ENCODE results near the gene TMEM87B.
"Not testable (repeated sequence)": the region's sequence is repeated elsewhere in the genome, so short reads cannot be mapped to it uniquely, and the experiment has no call there.

The TMEM87B gene

DNA sequence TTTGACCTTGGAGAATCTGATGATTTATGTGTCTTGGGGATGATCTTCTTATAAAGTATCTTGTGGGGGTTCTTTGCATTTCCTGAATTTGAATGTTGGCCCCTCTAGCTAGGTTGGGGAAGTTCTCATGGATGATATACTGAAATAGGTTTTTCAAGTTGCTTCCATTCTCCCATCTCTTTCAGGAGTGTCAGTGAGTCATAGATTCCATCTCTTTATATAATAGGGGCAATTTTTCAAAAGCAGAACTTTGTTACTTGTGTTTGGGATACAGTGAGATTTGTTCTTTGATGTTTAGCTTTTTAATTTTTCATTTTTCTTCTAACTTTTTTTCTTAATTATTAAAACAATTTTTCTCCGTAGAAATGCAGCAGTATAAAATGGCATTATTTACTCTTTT is 19.4 kb downstream of the TMEM87B start:
- DNase-seq: no peak

GRCh38 chr2:112075490-112076260 is 20.6 kb downstream of the TMEM87B start:
- no peak for DNase-seq

GRCh38 chr2:112077814-112078213 is 22.7 kb downstream of the TMEM87B start:
- no peak for DNase-seq

DNA sequence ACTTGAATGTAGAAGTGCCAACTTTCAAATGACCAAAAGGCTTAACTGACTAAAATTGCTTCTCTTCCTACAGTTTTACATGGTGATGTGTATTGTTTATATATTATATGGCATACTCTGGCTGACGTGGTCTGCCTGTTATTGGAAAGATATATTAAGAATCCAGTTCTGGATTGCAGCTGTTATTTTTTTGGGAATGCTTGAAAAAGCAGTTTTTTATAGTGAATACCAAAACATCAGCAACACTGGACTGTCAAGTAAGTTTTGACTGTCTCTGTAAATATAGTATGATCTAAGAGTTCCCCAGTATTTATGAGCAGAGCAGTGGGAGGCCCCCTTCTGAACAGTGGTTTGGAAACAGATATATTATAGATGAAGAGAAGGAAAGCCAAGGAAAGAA is 26.2 kb downstream of the TMEM87B start:
- DNase-seq: no peak

DNA sequence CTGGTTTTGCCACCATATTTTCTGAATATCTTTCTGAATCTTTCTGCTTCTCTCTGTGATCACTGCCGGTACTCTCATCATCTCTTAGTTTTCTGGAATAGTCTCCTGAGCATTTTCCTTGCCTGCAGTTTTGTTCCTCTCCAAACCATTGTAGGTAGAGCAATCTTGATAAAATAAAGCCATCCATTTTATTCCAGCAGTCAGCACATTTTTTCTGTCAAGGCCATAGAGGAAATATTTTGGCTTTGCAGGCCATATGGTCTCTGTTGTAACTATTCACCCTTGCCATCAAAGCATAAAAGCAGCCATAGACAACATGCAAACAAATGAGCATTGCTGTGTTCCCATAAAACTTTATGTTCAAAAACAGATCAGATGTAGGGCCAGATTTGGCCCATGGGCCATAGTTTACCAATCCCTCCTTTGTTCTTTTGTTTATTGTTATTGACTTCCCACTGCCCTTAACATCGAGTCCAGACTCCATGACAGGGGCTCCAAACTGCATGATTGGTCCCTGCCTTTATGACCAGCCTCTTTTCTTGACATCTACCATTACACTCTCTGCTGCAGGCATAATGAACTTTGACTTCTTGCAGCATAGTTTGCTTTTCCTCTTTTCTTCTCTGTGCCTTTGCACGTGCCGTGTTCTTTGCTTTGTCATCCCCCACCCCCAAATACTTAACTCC is 29.8 kb downstream of the TMEM87B start:
- no peak for DNase-seq

DNA sequence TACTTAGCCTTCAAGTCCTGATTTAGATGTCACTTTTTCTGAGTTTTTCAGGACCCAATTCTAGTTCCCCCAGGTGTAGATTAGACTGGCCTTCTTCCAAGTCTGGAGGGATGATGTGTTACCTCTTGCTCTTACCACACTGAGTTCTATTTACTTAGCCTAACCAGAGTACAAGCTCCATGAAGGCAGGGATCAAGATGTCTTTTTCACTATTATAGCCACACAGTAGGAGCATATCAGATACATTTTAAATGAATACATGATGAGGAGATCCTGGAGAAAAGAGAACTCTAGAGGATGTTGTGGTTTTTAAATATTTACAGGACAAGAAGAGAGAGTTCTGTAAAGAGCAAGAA is 30.3 kb downstream of the TMEM87B start:
- DNase-seq: no peak

GRCh38 chr2:112085916-112086669 is 31.0 kb downstream of the TMEM87B start:
- no peak for DNase-seq

DNA sequence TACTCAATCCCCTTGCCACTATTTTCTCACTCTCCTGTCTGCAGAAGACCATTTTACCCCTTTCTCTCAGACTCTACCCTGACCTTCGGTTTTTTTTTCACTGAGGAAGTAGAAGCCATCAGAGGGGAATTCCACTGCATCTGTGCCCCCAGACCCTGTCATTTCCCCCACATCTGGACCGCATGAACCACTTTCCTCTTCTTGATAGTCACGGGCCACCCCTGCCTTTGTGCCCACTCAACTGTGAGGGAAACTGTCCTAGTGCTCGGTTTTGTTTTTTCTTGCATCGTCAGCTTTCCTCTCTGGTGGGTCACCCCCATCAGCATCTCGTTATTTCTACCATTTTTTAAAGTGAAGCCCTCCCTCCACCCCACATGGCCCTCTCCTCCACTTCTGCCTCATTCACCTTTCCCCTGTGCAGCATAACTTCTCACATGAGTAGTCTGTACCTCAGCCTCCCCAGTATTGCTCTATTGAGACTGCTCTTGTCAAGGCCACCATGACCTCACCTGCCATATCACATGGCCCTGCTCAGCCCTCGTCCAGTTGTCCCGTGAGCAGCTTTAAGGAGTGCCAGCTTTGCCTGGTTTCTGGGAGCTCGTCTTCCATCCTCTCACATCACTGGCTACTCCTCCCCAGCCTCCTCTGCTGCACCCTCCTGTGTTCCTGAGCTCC is 32.4 kb downstream of the TMEM87B start:
- DNase-seq: no peak

DNA sequence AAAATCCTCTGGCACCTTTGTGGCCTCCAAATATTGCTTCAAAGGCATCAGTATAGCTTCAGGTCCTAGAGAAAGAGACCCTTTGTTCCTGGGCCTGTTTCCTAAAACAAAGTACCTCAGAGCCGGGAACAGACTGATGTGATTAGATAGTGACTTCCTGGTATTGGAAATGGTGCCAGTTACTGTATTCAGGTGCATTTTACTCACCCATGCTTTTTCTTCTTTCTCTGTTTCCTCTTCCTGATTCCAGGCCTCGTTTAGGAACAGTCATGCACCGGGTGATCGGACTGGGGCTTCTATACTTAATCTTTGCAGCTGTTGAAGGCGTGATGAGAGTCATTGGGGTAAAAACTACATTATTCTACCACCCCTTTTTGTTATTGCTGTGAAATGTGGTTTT is 34.3 kb downstream of the TMEM87B start:
- no peak for DNase-seq

- no peak for DNase-seq
These were observed 37.4 kb downstream of the TMEM87B start for GRCh38 chr2:112092286-112093041.

GRCh38 chr2:112093216-112093615 is 38.1 kb downstream of the TMEM87B start:
- DNase-seq: no peak

- DNase-seq: no peak
These were observed 40.6 kb downstream of the TMEM87B start for GRCh38 chr2:112095681-112096080.

DNA sequence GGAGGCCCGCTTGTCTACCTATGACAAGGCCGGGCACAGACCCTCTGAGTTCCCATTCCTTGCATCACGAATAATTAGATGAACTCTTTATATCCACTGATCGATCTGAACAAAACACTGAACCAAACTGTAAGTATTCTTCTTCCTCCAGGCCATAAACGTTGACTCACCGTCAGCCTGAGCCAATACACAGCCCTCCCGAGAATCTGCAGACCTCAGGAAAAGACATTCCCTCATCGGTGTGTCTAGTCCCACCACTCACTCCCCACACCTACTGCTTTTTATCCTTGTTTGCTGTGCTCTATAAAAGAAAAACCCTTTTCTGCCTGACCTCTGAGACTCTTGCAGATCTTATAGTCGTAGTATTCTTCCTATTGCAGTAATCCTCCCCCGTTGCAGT is 41.0 kb downstream of the TMEM87B start:
- no peak for DNase-seq

DNA sequence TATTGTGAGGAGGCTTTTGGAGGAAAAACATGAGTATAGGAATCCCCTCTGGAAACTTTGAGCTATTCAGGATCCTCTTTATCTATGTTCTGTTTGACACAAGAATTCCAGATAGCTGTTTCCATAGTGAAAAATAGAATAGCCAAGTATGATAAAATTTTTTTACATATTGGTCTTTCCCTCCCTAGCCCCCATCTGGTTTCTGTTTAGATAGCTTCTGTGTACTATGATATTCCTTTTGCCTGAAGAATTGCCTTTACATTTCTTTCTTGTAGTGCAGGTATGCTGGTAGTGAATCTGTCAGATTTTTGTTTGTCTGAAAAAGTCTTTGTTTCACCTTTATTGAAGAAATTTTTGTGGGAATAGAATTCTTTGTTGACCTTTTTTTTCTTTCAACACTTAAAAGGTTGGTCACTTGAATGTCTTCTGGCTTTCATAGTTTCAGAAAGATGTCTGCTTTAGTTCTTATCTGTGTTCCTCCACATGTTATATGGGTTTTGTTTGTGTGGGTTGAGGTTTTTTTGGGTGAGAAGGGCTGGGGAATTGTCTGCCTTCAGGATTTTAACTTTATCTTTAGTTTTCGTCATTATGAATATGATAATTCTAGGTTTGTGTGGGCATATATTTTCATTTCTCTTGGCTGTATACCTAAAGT is 53.2 kb downstream of the TMEM87B start:
- no peak for DNase-seq

DNA sequence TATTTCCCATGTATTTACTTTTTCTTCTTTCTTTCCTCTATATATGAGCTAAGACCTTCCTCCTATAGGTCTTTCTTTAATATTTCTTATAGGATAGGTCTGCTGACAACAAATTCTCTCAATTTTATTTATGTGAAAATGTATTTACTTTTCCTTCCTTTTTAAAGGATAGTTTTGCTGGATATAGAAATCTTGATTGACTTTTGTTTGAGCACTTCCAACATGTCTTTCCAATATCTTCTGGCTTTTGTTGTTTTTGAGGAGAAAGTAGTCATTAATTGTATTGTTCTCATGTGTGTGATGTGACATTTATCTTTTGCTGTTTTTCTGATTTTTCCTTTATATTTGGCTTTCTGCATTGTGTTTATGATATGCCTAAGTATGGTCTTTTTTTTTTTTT is 54.2 kb downstream of the TMEM87B start:
- no peak for DNase-seq

DNA sequence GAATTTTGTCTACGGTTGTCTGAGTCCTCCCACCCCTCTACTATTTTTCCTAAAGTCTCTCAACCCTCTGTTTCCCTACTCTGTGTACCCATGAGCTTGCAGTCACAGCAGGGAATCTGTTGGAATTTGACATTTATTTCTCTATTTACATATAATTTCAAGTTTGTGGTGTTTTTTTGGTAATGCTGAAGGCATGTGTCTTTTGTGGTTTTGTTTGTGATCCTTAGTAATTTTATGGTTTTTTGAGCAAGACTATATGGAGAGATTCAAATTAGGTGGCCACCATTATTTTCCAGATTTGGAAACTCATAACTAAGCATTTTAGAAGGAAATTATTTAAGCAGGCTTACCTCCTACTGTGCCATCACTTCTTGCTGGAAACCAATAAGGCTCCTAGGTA is 55.9 kb downstream of the TMEM87B start:
- no peak for DNase-seq

- DNase-seq: not testable (repeated sequence)
These were observed 58.3 kb downstream of the TMEM87B start for GRCh38 chr2:112113354-112113753.

DNA sequence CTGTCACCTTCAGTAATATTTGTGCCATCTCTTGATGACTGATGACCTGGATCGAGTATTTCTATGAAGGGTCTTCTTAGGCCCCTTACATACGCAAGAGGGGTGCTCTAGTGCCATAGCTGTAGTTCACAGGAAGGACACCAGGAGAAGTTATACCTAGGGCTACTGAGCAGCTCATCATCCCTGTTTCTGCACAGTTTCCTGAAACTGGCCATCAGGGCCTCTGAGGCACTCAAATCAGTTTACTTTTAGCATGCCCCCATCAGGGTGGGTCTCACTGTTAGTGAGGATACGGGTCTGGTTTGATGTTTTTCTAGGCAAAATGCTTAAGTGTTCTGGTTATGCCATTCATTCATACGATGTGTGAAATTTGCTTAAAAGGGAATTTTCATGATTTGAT is 63.1 kb downstream of the TMEM87B start:
- DNase-seq: no peak

DNA sequence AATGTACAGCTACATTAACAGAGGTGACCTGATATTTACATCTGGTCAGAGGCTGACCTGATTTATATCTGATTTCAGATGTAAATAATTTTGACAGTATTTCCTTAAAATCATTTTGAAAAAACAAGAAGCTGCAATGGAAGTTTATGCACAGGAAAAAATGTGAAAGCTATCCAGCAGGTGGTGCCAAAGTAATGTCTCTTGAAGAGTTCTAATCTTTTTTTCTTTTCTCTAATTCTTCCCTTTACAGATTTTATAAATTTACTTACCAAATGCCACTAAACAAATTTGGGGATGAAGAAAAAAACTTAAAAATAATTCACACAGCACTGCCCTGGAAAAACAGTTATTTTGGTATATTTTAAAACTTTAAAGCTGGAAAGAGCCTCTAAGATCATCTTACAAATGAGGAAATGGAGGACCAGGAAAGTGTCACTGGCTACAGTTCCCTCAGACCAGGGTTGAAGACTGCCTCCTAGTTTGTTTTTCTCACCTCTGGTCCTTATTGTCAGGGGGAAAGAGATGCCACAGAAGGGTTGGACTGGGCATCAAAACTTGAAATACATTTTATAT is 66.7 kb downstream of the TMEM87B start:
- DNase-seq: peak; percentile 38

- no peak for DNase-seq
These were observed 74.0 kb downstream of the TMEM87B start for GRCh38 chr2:112129060-112129459.

DNA sequence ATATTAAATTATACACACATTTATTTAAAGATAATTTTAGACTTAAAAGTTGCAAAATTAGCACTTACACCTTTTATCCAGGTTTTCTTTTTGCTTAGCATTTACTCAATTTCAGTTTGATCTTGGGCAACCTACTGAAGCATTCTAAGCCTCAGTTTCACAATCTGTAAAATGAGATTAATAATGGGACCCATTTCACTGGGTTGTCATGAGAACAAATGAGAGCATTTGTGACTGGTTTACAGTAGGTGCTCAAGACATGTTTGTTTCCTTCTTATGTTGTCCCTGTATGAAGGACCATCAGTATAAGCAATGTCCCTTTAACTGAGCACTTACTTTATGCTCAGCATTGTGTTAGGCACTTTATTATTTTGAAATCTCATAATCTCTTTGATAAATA is 78.3 kb downstream of the TMEM87B start:
- DNase-seq: no peak

GRCh38 chr2:112134120-112134519 is 79.1 kb downstream of the TMEM87B start:
- DNase-seq: no peak
